ENCODE measurements around the gene TMEM184A. TPM values are rescaled to one million over a fixed set of nuclear protein-coding genes. Genes with fewer than 3 reads are reported as not detected.

TMEM184A gene
- total and polyA plus RNA-seq, 2 of the 13 experiments (the other 11 are each of a cell fraction or from before 2014, with no cell fraction given): 9.5 to 20.4 TPM

- FAIRE-seq (no peak), DNase-seq (ENCODE audit: low spot score) (no peak), ATAC-seq (no peak)
- Histone ChIP-seq H3K4me2 (ENCODE audit: low read depth, low read length) (peak overlapping the region; percentile 83), H3K27me3 (ENCODE audit: control insufficient read depth in 1 of 2, insufficient read depth in 2 of 2, low read length in 2 of 2) (no peaks in the 10 kb centered on the region; a peak in 1 of 5 replicates), H3K36me3 (replicated peaks in 1 of 2; ENCODE audit: control insufficient read depth in 1 of 2, insufficient read depth in 2 of 2, low read length in 2 of 2) (peaks cover 13 to 21% of the 10 kb centered on the region in 2 experiments; a peak in 4 of 5 replicates), H3K79me2 (ENCODE audit: insufficient read depth, low read length) (peaks cover 62% of the 10 kb centered on the region), H3K27ac (ENCODE audit: extremely low read length, insufficient read depth, low read length) (peak overlapping the region; percentile 85), H3K4me3 (replicated peaks in 1 of 3; ENCODE audit: insufficient read depth in 1 of 3, low read depth in 2 of 3, low read length in 3 of 3) (peak overlapping the region in 1 of 3 experiments; percentile 68; a peak in 2 of 6 replicates), H3K9me3 (ENCODE audit: low read length) (no peaks in the 10 kb centered on the region), H4K20me1 (ENCODE audit: insufficient read depth, low read length) (peaks cover 15% of the 10 kb centered on the region; the same call in 1 of the 2 replicates), H2AFZ (ENCODE audit: low read length) (no peak overlapping the region), H3K4me1 (ENCODE audit: insufficient read depth, low read length) (peaks cover 60% of the 10 kb centered on the region), H3K9ac (ENCODE audit: insufficient read depth, low read depth, low read length) (peak overlapping the region; percentile 82; the same call in 1 of the 2 replicates)
- ChIA-PET POLR2A (interaction anchor here (1.6 to 7.0 kb wide), 3 partner anchors 20 to 34 kb away, joined by 5 to 108 read pairs (median 13); partner anchors contain the start of genes PSMG3 and TMEM184A), CTCF (ENCODE audit: low intra/inter-chr PET ratio, low total read pairs) (no interaction called here)
- BruUV-seq (replicated peaks): no TSS peak
- intact Hi-C loops (cut with micrococcal nuclease; ENCODE audit: unreplicated experiment): loop anchor here (2.0 kb wide), 2 partner anchors 19 to 29 kb away; no protein-coding TSS in a partner anchor
- 95% methylated on average over 18 of the region's 42 CpGs for WGBS (ENCODE audit: low lambda C conversion rate)
- in situ Hi-C loops (cut with HindIII; ENCODE audit: extremely low pct_ligation_motif_present, low pct_unique_long_range_greater_than_20kb): no loop called here
- TF ChIP-seq DZIP1 (CRISPR knock-in tag; IDR thresholded peaks at IDR 0.05) (0 out of 2 replicates have a peak, but pooled peaks have one; percentile 8), ZBTB38 (CRISPR knock-in tag; IDR thresholded peaks at IDR 0.05) (0 out of 2 replicates have a peak, but pooled peaks have one; percentile 6), ZNF556 (CRISPR knock-in tag; IDR thresholded peaks at IDR 0.05; ENCODE audit: borderline replicate concordance) (no peak), ZMYM2 (CRISPR knock-in tag; IDR thresholded peaks at IDR 0.05) (no peak), TFDP2 (CRISPR knock-in tag; IDR thresholded peaks at IDR 0.05) (no peak), MTF1 (CRISPR knock-in tag; IDR thresholded peaks at IDR 0.05) (no peak)
Observed at GRCh38 chr7:1535701-1536454, 20.1 kb downstream of the TMEM184A start.

Measured in HepG2 (cell line).